ENCODE results near the gene CDC25C.
A peak's percentile ranks its signal among the peaks of the same experiment; 100 is the strongest.

DNA sequence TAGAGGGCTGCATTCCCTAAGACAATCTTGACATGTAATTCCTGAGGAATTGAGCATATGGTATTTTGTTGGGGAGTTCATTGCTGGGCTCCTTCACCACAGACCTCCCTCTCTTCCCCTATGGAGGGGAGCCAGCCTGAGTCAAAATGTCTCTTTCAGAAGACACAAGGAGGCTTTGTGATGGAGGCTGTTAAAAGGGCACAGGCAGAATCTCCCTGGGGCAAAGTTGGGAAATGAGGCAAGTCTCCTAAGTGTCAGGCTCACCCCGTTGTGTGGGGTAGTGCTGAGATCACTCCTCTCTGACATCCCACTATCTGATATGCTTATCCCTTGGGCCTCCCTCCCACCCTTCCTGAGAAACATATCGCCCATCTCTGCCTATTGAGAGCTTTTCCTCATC lies 87.8 kb downstream of the CDC25C start:
- TF ChIP-seq CTCF (IDR thresholded peaks at IDR 0.05) (no peak), POLR2AphosphoS5 (IDR thresholded peaks at IDR 0.05) (peak in 1 of 2 donors; percentile 17)
